ENCODE data around the gene AHCYL2. TPM values are rescaled to one million over a fixed set of nuclear protein-coding genes. Genes with fewer than 3 reads are reported as not detected.
A peak's percentile ranks its signal among the peaks of the same experiment; 100 is the strongest.

The AHCYL2 gene
- total and polyA plus RNA-seq, 2 experiments from 2014 or later: 7.8 to 29.4 TPM

GRCh38 chr7:129257168-129257567, 32.3 kb downstream of the AHCYL2 start:
- no peak overlapping the region for H3K4me3 ChIP-seq
- H2AFZ ChIP-seq: no peak overlapping the region
- Mint-ChIP-seq H3K27me3 (ENCODE audit: insufficient read depth, low read depth, poor library complexity) (peaks cover 7% of the 10 kb centered on the region), H3K4me3 (no peak overlapping the region), H3K27ac (no peak overlapping the region; the same call in 1 of the 2 replicates), H3K9me3 (no peaks in the 10 kb centered on the region), H3K4me1 (peaks cover 49% of the 10 kb centered on the region), H3K36me3 (ENCODE audit: low read depth) (no peaks in the 10 kb centered on the region)
- peaks cover 62% of the 10 kb centered on the region for H3K79me2 ChIP-seq (replicated peaks; ENCODE audit: insufficient read depth)
- no peaks in the 10 kb centered on the region for H3K27me3 ChIP-seq (ENCODE audit: insufficient read depth)
- no peak for DNase-seq (ENCODE audit: low spot score)
- H4K20me1 ChIP-seq (replicated peaks; ENCODE audit: insufficient read depth): no peaks in the 10 kb centered on the region; the same call in 1 of the 2 replicates
- H3K36me3 ChIP-seq (ENCODE audit: insufficient read depth): no peaks in the 10 kb centered on the region
- no peaks in the 10 kb centered on the region for H3K9me2 ChIP-seq (ENCODE audit: insufficient read depth)
- no peak for ATAC-seq
- no peaks in the 10 kb centered on the region for H3F3A ChIP-seq (replicated peaks; ENCODE audit: low read depth)
- no peak overlapping the region; the same call in 1 of the 2 replicates for H3K27ac ChIP-seq (ENCODE audit: low read depth)
- TF ChIP-seq STAT1 (IDR thresholded peaks at IDR 0.05; ENCODE audit: unreplicated experiment) (no peak), NANOG (IDR thresholded peaks at IDR 0.05; ENCODE audit: borderline replicate concordance) (no peak), JUNB (IDR thresholded peaks at IDR 0.05; ENCODE audit: unreplicated experiment) (no peak), POLR2AphosphoS5 (IDR thresholded peaks at IDR 0.05; ENCODE audit: low read depth) (no peak)
- peak overlapping the region; percentile 57; the same call in 1 of the 2 replicates for H3K4me2 ChIP-seq
- peaks cover 45% of the 10 kb centered on the region for H3K4me1 ChIP-seq (ENCODE audit: insufficient read depth)

DNA sequence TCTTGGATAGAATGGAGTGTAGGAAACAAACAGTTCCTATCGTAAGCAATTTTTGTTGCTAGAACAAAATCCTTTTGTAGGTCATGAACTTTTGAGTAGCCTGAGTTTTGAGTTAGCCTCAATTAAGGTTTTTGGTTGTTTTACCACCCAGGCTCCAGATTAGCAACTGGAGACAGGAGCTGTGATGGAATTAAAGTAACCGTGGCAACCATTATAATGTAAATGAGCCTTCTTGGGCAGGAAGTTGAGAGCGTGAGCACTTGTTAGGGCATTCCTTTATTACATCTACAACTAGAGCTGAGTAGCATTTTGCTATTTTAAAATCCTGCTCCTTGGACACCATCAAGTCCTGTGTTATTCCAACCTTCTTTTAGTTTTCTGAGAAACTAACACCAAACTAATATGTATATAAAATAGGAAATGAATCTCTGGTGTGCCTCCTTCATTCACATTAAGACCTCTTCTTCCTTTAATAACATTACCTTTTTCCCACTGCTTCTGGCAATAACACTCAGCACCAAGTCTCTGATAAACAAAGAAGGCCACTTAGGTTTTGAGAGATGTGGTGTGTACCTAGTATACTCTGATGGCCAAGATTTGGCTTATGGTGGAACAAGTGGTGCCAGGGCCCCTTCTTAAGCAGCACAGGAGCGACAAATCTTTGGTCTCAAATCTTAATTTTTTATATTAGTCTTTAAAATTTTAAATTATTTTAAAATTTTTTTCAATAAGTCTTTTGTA, 34.0 kb downstream of the AHCYL2 start:
- H3K27ac Mint-ChIP-seq: peak overlapping the region; percentile 95
- peaks cover 55% of the 10 kb centered on the region for H3K4me1 Mint-ChIP-seq

DNA sequence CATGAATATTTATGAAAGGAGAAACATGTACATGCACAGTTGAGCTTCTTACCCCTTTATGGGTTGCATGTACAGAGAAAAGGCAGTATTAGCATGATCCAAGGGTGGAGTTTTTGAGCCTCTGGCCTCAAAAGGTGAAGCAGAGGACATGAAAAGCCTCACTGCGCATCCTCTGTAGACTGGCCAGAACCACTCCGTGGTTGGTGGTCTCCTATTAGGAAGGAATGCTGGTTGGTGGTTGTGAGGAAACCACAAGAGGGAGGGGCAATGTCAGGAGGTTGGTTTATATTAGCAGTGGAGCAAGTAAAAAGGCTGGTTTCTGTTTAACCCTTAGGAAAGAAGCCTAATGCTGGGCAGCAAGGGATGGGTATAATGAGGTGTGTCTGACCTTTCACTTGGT, 37.5 kb downstream of the AHCYL2 start:
- Histone ChIP-seq H3K4me1 (ENCODE audit: insufficient read depth) (peaks cover 57% of the 10 kb centered on the region), H3K4me3 (no peak overlapping the region), H4K20me1 (replicated peaks; ENCODE audit: insufficient read depth) (no peaks in the 10 kb centered on the region; the same call in 1 of the 2 replicates), H2AFZ (no peak overlapping the region), H3K4me2 (no peak overlapping the region), H3K79me2 (replicated peaks; ENCODE audit: insufficient read depth) (peaks cover 42% of the 10 kb centered on the region), H3K27me3 (ENCODE audit: insufficient read depth) (no peaks in the 10 kb centered on the region), H3K27ac (ENCODE audit: low read depth) (no peak overlapping the region), H3K9me2 (ENCODE audit: insufficient read depth) (no peaks in the 10 kb centered on the region), H3K36me3 (ENCODE audit: insufficient read depth) (no peaks in the 10 kb centered on the region), H3F3A (replicated peaks; ENCODE audit: low read depth) (no peaks in the 10 kb centered on the region)
- no peak for DNase-seq (ENCODE audit: low spot score)
- H3K4me3 Mint-ChIP-seq: no peak overlapping the region
- H3K36me3 Mint-ChIP-seq (ENCODE audit: low read depth): no peaks in the 10 kb centered on the region
- peaks cover 45% of the 10 kb centered on the region for H3K4me1 Mint-ChIP-seq
- no peak for ATAC-seq
- peaks cover under 1% of the 10 kb centered on the region for H3K27me3 Mint-ChIP-seq (ENCODE audit: insufficient read depth, low read depth, poor library complexity)
- H3K9me3 Mint-ChIP-seq: no peaks in the 10 kb centered on the region
- H3K27ac Mint-ChIP-seq: no peak overlapping the region
- TF ChIP-seq ZNF462 (CRISPR knock-in tag; IDR thresholded peaks at IDR 0.05): no peak
- TF ChIP-seq ZNF331 (CRISPR knock-in tag; IDR thresholded peaks at IDR 0.05; ENCODE audit: low read depth): no peak
- no peak for TF ChIP-seq CTCF (conservative IDR thresholded peaks at IDR 0.05; ENCODE audit: low read depth in 2 of 2)
- no peak for TF ChIP-seq JUNB (IDR thresholded peaks at IDR 0.05; ENCODE audit: unreplicated experiment)

More for the DNA sequence above, 34.0 kb downstream of the AHCYL2 start:
- H3K27ac ChIP-seq (ENCODE audit: low read depth): peak overlapping the region; percentile 95
- peaks cover 47% of the 10 kb centered on the region for H3K79me2 ChIP-seq (replicated peaks; ENCODE audit: insufficient read depth)
- no peaks in the 10 kb centered on the region for H4K20me1 ChIP-seq (replicated peaks; ENCODE audit: insufficient read depth)
- peaks cover 51% of the 10 kb centered on the region for H3K4me1 ChIP-seq (ENCODE audit: insufficient read depth)
- peak overlapping the region; percentile 55 for H3K4me3 Mint-ChIP-seq
- H3K4me2 ChIP-seq: peak overlapping the region; percentile 61
- no peaks in the 10 kb centered on the region for H3K27me3 ChIP-seq (ENCODE audit: insufficient read depth)
- no peaks in the 10 kb centered on the region for H3K9me2 ChIP-seq (ENCODE audit: insufficient read depth)
- H3K27me3 Mint-ChIP-seq (ENCODE audit: insufficient read depth, low read depth, poor library complexity): peaks cover 7% of the 10 kb centered on the region
- peak; percentile 98 for ATAC-seq
- TF ChIP-seq ZNF114 (CRISPR knock-in tag; IDR thresholded peaks at IDR 0.05) (no peak), NANOG (IDR thresholded peaks at IDR 0.05; ENCODE audit: borderline replicate concordance) (peak; percentile 59; the same call in 1 of the 2 replicates)
- H2AFZ ChIP-seq: no peak overlapping the region
- peak overlapping the region; percentile 37 for H3K4me3 ChIP-seq
- no peaks in the 10 kb centered on the region for H3K9me3 Mint-ChIP-seq
- H3K36me3 Mint-ChIP-seq (ENCODE audit: low read depth): no peaks in the 10 kb centered on the region
- no peaks in the 10 kb centered on the region for H3F3A ChIP-seq (replicated peaks; ENCODE audit: low read depth)
- H3K36me3 ChIP-seq (ENCODE audit: insufficient read depth): no peaks in the 10 kb centered on the region
- peak; percentile 98 for DNase-seq (ENCODE audit: low spot score)

All from GM23338 (cell line).